ENCODE results near the gene KLRC3. TPM values are rescaled to one million over a fixed set of nuclear protein-coding genes. Genes with fewer than 3 reads are reported as not detected.
"Not testable (repeated sequence)": the region's sequence is repeated elsewhere in the genome, so short reads cannot be mapped to it uniquely, and the experiment has no call there.

KLRC3 gene
- total RNA-seq (not detected), polyA plus RNA-seq (not detected)
- long read RNA-seq, donor 1 = 0 reads
- long read RNA-seq, donor 2 = 0 reads
- long read RNA-seq, donor 3 = 0 reads

DNA sequence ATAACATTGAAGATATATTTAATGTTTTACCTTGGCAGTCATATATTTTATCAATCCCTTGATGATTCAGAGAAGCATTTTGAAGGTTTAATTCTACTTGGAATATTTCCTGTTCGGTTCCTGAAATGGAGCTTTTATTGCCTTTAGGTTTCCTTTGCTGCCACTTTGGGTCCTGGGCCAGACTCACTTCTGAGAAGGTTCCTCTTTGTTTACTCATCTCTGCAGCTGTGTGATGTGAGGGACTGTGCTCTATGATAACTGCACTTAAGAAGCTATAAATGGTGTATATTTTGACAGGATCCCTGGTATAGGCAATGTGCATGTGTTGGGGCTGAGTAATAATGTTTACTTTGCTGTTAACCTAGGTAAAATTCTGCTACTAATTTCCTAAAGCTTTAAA lies at the start of gene KLRC3:
Gene KLRC3, minus strand, starts transcription at position 262 of the 400 bp plus-strand sequence. Its CDS starts 45 bp downstream, at position 217.
- 55 to 70% (median 62%) methylated on average over 1 of the region's 1 CpG for WGBS, 4 donors
- H3K4me1 ChIP-seq; DNase-seq; H3K4me3 ChIP-seq; H3K36me3 ChIP-seq; H3K27ac ChIP-seq; H3K9me3 ChIP-seq; ATAC-seq; intact Hi-C loops (cut with DNase I); H3K27me3 ChIP-seq: not testable (repeated sequence)

DNA sequence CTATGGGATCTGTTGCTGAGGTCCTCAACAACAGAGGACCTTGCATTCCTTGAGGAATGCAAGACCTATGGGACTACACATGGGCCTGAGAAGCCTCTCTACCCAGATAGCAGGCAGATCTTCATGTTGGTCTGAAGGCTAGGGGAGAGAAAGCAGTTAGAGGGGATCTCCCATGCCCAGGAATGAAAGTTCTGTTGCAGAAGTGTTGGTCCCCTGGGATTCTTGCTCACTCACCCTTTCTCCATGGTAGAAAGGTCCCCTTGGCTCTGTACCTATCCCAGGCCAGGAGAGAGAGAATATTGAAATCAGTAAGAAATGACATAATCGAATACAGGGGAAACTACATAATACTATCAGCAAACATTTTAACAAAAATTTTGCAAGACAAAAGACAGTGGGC lies 49.3 kb upstream of the KLRC3 start:
- no peaks in the 10 kb centered on the region for H3K4me1 ChIP-seq
- H3K27ac ChIP-seq = no peak overlapping the region
- H3K4me3 ChIP-seq = no peak overlapping the region
- peaks cover 0 to 13% (median 0%) of the 10 kb centered on the region in 12 donors for H3K9me3 ChIP-seq
- H3K36me3 ChIP-seq = no peaks in the 10 kb centered on the region
- WGBS, 4 donors = 86 to 88% (median 87%) methylated on average over 1 of the region's 1 CpG
- no peak for DNase-seq
- TF ChIP-seq POLR2A (IDR thresholded peaks at IDR 0.05) = no peak
- TF ChIP-seq, protein P1, sequence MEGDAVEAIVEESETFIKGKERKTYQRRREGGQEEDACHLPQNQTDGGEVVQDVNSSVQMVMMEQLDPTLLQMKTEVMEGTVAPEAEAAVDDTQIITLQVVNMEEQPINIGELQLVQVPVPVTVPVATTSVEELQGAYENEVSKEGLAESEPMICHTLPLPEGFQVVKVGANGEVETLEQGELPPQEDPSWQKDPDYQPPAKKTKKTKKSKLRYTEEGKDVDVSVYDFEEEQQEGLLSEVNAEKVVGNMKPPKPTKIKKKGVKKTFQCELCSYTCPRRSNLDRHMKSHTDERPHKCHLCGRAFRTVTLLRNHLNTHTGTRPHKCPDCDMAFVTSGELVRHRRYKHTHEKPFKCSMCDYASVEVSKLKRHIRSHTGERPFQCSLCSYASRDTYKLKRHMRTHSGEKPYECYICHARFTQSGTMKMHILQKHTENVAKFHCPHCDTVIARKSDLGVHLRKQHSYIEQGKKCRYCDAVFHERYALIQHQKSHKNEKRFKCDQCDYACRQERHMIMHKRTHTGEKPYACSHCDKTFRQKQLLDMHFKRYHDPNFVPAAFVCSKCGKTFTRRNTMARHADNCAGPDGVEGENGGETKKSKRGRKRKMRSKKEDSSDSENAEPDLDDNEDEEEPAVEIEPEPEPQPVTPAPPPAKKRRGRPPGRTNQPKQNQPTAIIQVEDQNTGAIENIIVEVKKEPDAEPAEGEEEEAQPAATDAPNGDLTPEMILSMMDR (IDR thresholded peaks at IDR 0.05) = no peak
- H3K27me3 ChIP-seq = peaks cover 0 to 7% (median 0%) of the 10 kb centered on the region in 9 donors
- intact Hi-C loops (cut with DNase I) = no loop called here
- ATAC-seq = no peak

DNA sequence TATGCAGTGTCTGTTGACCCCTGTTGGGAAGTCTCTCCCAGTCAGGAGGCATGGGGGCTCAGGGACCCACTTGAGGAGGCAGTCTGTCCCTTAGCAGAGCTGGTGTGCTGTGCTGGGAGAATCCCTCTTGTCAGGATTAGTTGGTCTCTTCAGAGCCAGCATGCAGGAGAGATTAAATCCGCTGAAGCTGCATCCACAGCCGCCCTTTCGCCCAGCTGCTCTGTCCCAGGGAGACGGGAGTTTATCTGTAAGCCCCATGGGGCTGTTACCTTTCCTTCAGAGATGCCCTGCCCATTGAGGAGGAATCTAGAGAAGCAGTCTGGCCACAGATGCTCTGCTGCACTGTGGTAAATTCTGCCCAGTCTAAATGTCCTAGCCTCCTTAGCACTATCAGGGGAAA lies 45.9 kb upstream of the KLRC3 start:
- intact Hi-C loops (cut with DNase I) = no loop called here
- no peak for TF ChIP-seq POLR2A (IDR thresholded peaks at IDR 0.05)
- TF ChIP-seq, protein P1 (IDR thresholded peaks at IDR 0.05) = no peak
- Histone ChIP-seq H3K36me3 (no peaks in the 10 kb centered on the region), H3K4me3 (no peak overlapping the region), H3K27me3 (peaks cover 0 to 7% (median 0%) of the 10 kb centered on the region in 9 donors), H3K9me3 (peaks cover 0 to 2% (median 0%) of the 10 kb centered on the region in 12 donors), H3K27ac (no peak overlapping the region), H3K4me1 (no peaks in the 10 kb centered on the region)
- ATAC-seq = no peak
- no peak for DNase-seq
- 67 to 75% (median 74%) methylated on average over 4 of the region's 4 CpGs; no CpG with 5 or more reads in 1 of the 4 donors for WGBS, 4 donors

DNA sequence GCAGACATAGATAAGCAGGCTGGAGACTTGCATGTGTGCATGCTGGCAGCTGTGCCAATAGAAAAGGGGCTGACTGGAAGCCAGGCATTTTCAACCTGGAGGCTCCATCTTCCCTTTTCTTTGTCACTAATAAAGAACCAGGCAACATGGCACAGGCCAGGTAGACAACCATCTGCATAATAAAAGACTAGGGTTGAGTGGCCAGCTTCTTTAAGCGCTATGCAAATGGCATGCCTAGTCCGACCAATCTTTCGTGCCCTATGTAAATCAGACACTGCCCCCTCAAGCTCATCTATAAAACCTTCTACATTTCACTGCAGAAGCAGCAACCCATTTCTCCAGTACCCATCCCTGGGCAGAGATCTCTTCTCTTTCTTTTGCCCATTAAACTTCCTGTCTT lies 37.4 kb upstream of the KLRC3 start:
- no peak for DNase-seq
- H3K4me3 ChIP-seq = no peak overlapping the region
- TF ChIP-seq, protein P1 (IDR thresholded peaks at IDR 0.05) = no peak
- TF ChIP-seq POLR2A (IDR thresholded peaks at IDR 0.05) = no peak
- H3K27me3 ChIP-seq = no peaks in the 10 kb centered on the region
- 86 to 92% (median 90%) methylated on average over 3 of the region's 3 CpGs for WGBS, 4 donors
- no peaks in the 10 kb centered on the region for H3K4me1 ChIP-seq
- H3K36me3 ChIP-seq = no peaks in the 10 kb centered on the region
- intact Hi-C loops (cut with DNase I) = no loop called here
- no peak overlapping the region for H3K27ac ChIP-seq
- no peak for ATAC-seq
- H3K9me3 ChIP-seq = peaks cover 0 to 33% (median 23%) of the 10 kb centered on the region in 12 donors

DNA sequence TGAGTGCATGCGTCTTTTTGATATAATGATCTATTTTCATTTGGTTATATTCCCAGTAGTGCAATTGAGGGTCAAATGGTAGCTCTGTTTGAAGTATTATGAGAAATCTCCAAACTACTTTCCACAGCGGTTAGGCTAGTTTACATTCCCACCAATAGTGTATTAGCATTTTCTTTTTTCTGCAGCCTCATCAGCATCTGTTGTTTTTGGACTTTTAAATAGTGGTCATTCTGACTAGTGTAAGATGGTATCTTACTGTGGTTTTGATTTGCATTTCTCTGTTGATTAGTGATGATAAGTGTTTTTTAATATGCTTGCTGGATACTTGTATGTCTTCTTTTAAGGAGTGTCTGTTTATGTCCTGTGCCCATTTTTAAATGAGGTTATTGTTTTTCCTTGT lies 36.5 kb upstream of the KLRC3 start:
- ATAC-seq (no peak), DNase-seq (no peak)
- 86 to 92% (median 90%) methylated on average over 2 of the region's 2 CpGs for WGBS, 4 donors
- Histone ChIP-seq H3K27me3 (no peaks in the 10 kb centered on the region), H3K4me1 (no peaks in the 10 kb centered on the region), H3K9me3 (peaks cover 0 to 33% (median 23%) of the 10 kb centered on the region in 12 donors), H3K4me3 (no peak overlapping the region), H3K36me3 (no peaks in the 10 kb centered on the region), H3K27ac (no peak overlapping the region)
- TF ChIP-seq POLR2A (IDR thresholded peaks at IDR 0.05) = no peak
- TF ChIP-seq, protein P1 (IDR thresholded peaks at IDR 0.05) = no peak
- intact Hi-C loops (cut with DNase I) = no loop called here

Measured in heart left ventricle (tissue), 16 donors.